ENCODE data around the gene SLC5A1.

DNA sequence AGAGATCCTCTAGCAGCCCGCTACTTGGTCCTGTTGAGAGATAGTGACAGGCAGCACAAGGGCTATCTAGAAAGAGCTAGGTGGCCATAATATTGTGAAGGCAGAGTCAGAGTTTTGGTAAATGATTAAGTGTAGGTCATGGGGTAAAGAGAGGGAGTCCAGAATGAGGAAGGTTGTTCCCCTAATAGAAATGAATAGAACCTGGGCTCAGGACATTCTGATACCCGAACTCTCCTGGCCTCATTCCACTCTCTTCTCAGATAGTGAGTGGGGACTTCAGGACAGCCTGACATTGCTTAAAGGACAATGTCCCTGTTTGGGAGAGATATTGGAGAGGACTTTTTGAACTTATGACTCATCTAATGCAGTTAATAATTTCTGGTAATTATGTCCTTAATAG, 20.6 kb downstream of the SLC5A1 start:
- no peak for TF ChIP-seq CTCF (IDR thresholded peaks at IDR 0.05)
- TF ChIP-seq SREBF2 (IDR thresholded peaks at IDR 0.05): no peak

All from A549 (cell line).